Keratinocyte (primary cell): ENCODE measurements around the gene TNPO1. TPM values are rescaled to one million over a fixed set of nuclear protein-coding genes. Genes with fewer than 3 reads are reported as not detected.

Source experiments
- DNase-seq: peaks from one replicate; pipeline ENCODE4 v3.0.0-alpha.2; 2011; ENCODE audit warnings: low read depth, missing footprints, low spot score
- FAIRE-seq: peaks from 2 replicates; lab custom pipeline; 2011; peaks lifted over from hg19 to GRCh38; lab: Jason Lieb, UNC
- H2AFZ ChIP-seq: 2 replicates; pipeline ENCODE4 v1.6.0; 2012; ENCODE audit warnings: low read length, control low read depth, inconsistent platforms; ENCODE audit not compliant: control insufficient read depth
- H3K27ac ChIP-seq: 2 replicates; pipeline ENCODE4 v1.5.1; 2011; ENCODE audit warnings: low read length; ENCODE audit not compliant: control insufficient read depth, insufficient read depth
- H3K27me3 ChIP-seq: 3 replicates; pipeline ENCODE4 v1.6.0; 2011; ENCODE audit warnings: low read length; ENCODE audit not compliant: control insufficient read depth, insufficient read depth; ENCODE audit errors: extremely low read depth
- H3K36me3 ChIP-seq, 2 experiments: 2 replicates in 1 of 2; 3 replicates in 1 of 2; pipeline ENCODE4 v1.5.1; 2011; ENCODE audit warnings: low read length in 2 of 2, mild to moderate bottlenecking in 1 of 2; ENCODE audit not compliant: control insufficient read depth in 2 of 2, insufficient read depth in 2 of 2; ENCODE audit errors: extremely low read depth in 1 of 2
- H3K4me1 ChIP-seq: 3 replicates; pipeline ENCODE4 v1.5.1; 2011; ENCODE audit warnings: low read length; ENCODE audit not compliant: control insufficient read depth, insufficient read depth; ENCODE audit errors: extremely low read depth
- H3K4me2 ChIP-seq: 3 replicates; pipeline ENCODE4 v1.6.0; 2011; ENCODE audit warnings: low read depth, low read length; ENCODE audit not compliant: control insufficient read depth, insufficient read depth; ENCODE audit errors: extremely low read depth
- H3K4me3 ChIP-seq, 3 experiments: fragments of 200-600 bp in 1 of 3; sonication (generic) in 1 of 3; 2 replicates in 2 of 3; 3 replicates in 1 of 3; pipeline ENCODE4 v1.5.1; 2011 to 2016; ENCODE audit warnings: low read length in 3 of 3, mild to moderate bottlenecking in 3 of 3, control low read depth in 2 of 3, inconsistent platforms in 1 of 3, low read depth in 1 of 3, mixed read lengths in 1 of 3, mixed run types in 1 of 3, moderate library complexity in 1 of 3; ENCODE audit not compliant: control insufficient read depth in 2 of 3, insufficient read depth in 2 of 3; ENCODE audit errors: extremely low read depth in 1 of 3
- H3K79me2 ChIP-seq: 2 replicates; pipeline ENCODE4 v1.6.0; 2012; ENCODE audit warnings: low read length; ENCODE audit not compliant: control insufficient read depth, insufficient read depth
- H3K9ac ChIP-seq: 3 replicates; pipeline ENCODE4 v1.6.0; 2011; ENCODE audit warnings: low read length; ENCODE audit not compliant: control insufficient read depth, insufficient read depth; ENCODE audit errors: extremely low read depth
- H3K9me1 ChIP-seq: 3 replicates; pipeline ENCODE4 v1.6.0; 2011; ENCODE audit warnings: low read length; ENCODE audit not compliant: control insufficient read depth, insufficient read depth; ENCODE audit errors: extremely low read depth
- H3K9me3 ChIP-seq: 2 replicates; pipeline ENCODE4 v1.5.1; 2012; ENCODE audit warnings: low read depth, low read length; ENCODE audit not compliant: control insufficient read depth
- H4K20me1 ChIP-seq: 3 replicates; pipeline ENCODE4 v1.6.0; 2011; ENCODE audit warnings: low read length; ENCODE audit not compliant: control insufficient read depth, insufficient read depth; ENCODE audit errors: extremely low read depth
- EZH2 ChIP-seq: IDR thresholded peaks from one replicate; pipeline ENCODE4 v1.6.1; 2012; ENCODE audit warnings: inconsistent platforms, mild to moderate bottlenecking, low read length, moderate library complexity
- dilution Hi-C: fragments of 300-500 bp; cut with MboI; formaldehyde crosslinking; loops from one replicate; pipeline ENCODE4 v1.7.0; 2020; ENCODE audit warnings: low sequenced_read_pairs; ENCODE audit not compliant: extremely low pct_ligation_motif_present
- polyA plus RNA-seq, 5 experiments: library from polyadenylated mRNA; depleted of rRNA in 3 of 5; stranded (reverse) in 3 of 5; stranded (forward) in 1 of 5; unstranded in 1 of 5; fragments of >200 nt; gene quantifications; 1 replicate in 1 of 5; 2 replicates in 3 of 5; 3 replicates in 1 of 5; pipeline versions ENCODE4 v1.2.1 to v1.2.3, GENCODE V29; 2011 to 2012; ENCODE audit warnings: missing spikeins in 2 of 5, low read depth in 1 of 5, low replicate concordance in 1 of 5
- TF ChIP-seq, protein P1 (sequence below), 3 experiments: IDR thresholded peaks in 1 of 3; conservative IDR thresholded peaks in 1 of 3; optimal IDR thresholded peaks in 1 of 3; 2 replicates in 2 of 3; 3 replicates in 1 of 3; pipeline versions ENCODE3 to v1.5.1; 2011; ENCODE audit warnings: low read length in 3 of 3, mild to moderate bottlenecking in 3 of 3, moderate library complexity in 2 of 3, control low read depth in 1 of 3, inconsistent platforms in 1 of 3; ENCODE audit not compliant: insufficient read depth in 2 of 3; ENCODE audit errors: extremely low read depth in 1 of 3

The TNPO1 gene
- polyA plus RNA-seq, 1 donor (not counting 4 experiments of a cell fraction or from before 2014, with no cell fraction given), result 123 TPM

DNA sequence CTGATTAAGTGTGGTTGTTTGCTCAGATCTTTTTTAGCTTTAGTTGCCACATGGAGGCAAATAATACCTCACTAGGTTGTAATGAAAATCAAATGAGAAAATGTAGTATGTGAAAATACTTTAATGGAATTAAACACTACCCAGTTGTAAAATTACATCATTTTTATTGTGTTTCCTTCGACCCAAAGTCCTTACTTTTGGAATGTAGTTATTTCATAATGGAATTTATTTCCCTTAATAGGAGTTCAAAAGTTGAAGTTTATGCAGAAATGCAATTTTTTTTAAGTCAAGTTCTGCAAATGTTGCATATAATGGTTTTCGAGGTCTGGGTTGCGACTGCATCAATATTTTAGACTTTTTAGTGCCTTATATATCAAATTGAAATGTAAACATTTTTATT is 31.0 kb downstream of the TNPO1 start:
- no peak for FAIRE-seq

DNA sequence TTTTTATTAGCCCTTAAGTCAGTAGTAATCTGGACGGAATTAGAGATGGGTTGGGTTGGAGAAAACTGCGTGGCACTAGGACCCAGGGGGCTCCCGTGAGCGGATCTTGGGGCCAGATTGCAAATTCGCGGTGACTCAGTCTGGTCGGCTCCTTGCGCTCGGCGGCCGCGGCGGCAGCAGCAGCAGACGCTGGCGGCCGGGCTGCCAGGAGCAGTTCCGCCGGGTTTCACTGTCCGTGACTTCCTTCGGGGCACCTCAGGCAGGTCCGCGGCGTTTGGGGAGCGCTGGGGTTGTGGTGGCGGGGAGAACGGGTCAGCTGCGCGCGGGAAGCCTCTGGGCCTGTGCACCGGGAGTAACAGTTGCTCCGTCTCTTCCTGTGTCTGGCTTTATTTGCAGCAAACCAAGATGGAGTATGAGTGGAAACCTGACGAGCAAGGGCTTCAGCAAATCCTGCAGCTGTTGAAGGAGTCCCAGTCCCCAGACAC is 31.6 kb downstream of the TNPO1 start:
- Histone ChIP-seq H3K4me2 (peak overlapping the region; percentile 88), H3K4me3 (peak overlapping the region; percentile 75 to 91 (median 90)), H3K9me3 (no peaks in the 10 kb centered on the region), H3K9me1 (no peaks in the 10 kb centered on the region), H2AFZ (peak overlapping the region; percentile 78), H4K20me1 (peaks cover 2% of the 10 kb centered on the region), H3K36me3 (peaks cover 1 to 5% of the 10 kb centered on the region in 2 experiments), H3K4me1 (peaks cover 19% of the 10 kb centered on the region), H3K27ac (peak overlapping the region; percentile 91), H3K27me3 (no peaks in the 10 kb centered on the region), H3K79me2 (peaks cover 69% of the 10 kb centered on the region), H3K9ac (peak overlapping the region; percentile 90)
- dilution Hi-C loops, result no loop called here
- FAIRE-seq (peak; percentile 53), DNase-seq (peak; percentile 42)
- TF ChIP-seq EZH2, result no peak
- TF ChIP-seq, protein P1, sequence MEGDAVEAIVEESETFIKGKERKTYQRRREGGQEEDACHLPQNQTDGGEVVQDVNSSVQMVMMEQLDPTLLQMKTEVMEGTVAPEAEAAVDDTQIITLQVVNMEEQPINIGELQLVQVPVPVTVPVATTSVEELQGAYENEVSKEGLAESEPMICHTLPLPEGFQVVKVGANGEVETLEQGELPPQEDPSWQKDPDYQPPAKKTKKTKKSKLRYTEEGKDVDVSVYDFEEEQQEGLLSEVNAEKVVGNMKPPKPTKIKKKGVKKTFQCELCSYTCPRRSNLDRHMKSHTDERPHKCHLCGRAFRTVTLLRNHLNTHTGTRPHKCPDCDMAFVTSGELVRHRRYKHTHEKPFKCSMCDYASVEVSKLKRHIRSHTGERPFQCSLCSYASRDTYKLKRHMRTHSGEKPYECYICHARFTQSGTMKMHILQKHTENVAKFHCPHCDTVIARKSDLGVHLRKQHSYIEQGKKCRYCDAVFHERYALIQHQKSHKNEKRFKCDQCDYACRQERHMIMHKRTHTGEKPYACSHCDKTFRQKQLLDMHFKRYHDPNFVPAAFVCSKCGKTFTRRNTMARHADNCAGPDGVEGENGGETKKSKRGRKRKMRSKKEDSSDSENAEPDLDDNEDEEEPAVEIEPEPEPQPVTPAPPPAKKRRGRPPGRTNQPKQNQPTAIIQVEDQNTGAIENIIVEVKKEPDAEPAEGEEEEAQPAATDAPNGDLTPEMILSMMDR (optimal IDR thresholded peaks at IDR 0.05 in 1 of 3, IDR thresholded peaks at IDR 0.05 in 1 of 3, conservative IDR thresholded peaks at IDR 0.05 in 1 of 3; ENCODE audit: extremely low read depth in 1 of 3, insufficient read depth in 2 of 3, low read length in 3 of 3), result no peak

More for the DNA sequence above, 31.0 kb downstream of the TNPO1 start:
- H3K9me3 ChIP-seq, result no peaks in the 10 kb centered on the region
- peaks cover 68% of the 10 kb centered on the region for H3K79me2 ChIP-seq
- peak overlapping the region; percentile 91 for H3K27ac ChIP-seq
- no peak for DNase-seq
- H3K9me1 ChIP-seq, result no peaks in the 10 kb centered on the region
- H4K20me1 ChIP-seq, result peaks cover 2% of the 10 kb centered on the region
- peaks cover 24% of the 10 kb centered on the region for H3K4me1 ChIP-seq
- dilution Hi-C loops, result no loop called here
- TF ChIP-seq, protein P1 (optimal IDR thresholded peaks at IDR 0.05 in 1 of 3, IDR thresholded peaks at IDR 0.05 in 1 of 3, conservative IDR thresholded peaks at IDR 0.05 in 1 of 3; ENCODE audit: extremely low read depth in 1 of 3, insufficient read depth in 2 of 3, low read length in 3 of 3), result no peak
- TF ChIP-seq EZH2, result no peak
- peaks cover 0 to 4% of the 10 kb centered on the region in 2 experiments for H3K36me3 ChIP-seq
- H3K9ac ChIP-seq, result peak overlapping the region; percentile 90
- H2AFZ ChIP-seq, result no peak overlapping the region
- H3K27me3 ChIP-seq, result no peaks in the 10 kb centered on the region
- H3K4me2 ChIP-seq, result peak overlapping the region; percentile 88
- H3K4me3 ChIP-seq, result peak overlapping the region; percentile 75 to 91 (median 90)
